ENCODE data around the gene PRMT1. TPM values are rescaled to one million over a fixed set of nuclear protein-coding genes. Genes with fewer than 3 reads are reported as not detected.
A peak's percentile ranks its signal among the peaks of the same experiment; 100 is the strongest.

The PRMT1 gene
- total and polyA plus RNA-seq, 2 of the 13 experiments (the other 11 are each of a cell fraction or from before 2014, with no cell fraction given) = 324 to 374 TPM

DNA sequence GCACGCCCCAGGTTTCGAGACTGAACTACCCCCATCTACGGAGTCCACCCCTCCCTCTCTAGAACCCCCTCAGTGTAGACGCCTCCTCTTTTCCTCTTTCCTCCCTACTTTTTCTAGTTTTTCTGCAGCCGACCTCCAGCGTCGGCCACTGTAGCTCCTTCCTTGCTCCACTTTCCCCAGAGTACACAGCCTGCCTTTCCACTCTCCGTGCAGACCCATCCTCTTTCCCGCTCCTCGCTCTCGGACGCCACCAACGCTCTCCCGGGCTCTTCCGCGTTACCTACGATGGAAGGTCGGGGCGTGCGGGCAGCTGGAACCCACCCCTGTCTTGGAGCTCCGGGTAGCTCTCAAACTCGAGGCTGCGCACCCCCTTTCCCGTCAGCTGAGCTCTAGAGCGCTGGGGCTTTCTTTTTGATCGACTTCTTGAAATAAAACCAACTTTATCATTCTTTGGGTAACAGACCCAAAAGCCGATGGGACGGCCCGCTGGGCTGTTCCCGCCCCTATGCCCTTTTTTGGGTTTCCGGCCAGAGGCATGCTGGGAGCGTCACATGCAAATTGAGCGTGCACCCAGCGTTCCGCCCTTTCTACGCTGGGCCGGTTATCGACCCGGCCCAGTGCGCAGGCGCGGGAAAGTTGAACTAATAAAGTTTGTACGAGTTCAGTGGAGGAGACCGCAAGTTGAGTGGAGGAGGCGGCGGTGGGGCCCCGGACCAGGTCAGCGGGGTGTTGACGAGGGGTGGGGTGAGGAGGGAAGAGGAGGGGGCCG is 11.5 kb upstream of the PRMT1 start, which contains the start of the genes BCL2L12 and IRF3 (continued):
- TF ChIP-seq, protein P1, sequence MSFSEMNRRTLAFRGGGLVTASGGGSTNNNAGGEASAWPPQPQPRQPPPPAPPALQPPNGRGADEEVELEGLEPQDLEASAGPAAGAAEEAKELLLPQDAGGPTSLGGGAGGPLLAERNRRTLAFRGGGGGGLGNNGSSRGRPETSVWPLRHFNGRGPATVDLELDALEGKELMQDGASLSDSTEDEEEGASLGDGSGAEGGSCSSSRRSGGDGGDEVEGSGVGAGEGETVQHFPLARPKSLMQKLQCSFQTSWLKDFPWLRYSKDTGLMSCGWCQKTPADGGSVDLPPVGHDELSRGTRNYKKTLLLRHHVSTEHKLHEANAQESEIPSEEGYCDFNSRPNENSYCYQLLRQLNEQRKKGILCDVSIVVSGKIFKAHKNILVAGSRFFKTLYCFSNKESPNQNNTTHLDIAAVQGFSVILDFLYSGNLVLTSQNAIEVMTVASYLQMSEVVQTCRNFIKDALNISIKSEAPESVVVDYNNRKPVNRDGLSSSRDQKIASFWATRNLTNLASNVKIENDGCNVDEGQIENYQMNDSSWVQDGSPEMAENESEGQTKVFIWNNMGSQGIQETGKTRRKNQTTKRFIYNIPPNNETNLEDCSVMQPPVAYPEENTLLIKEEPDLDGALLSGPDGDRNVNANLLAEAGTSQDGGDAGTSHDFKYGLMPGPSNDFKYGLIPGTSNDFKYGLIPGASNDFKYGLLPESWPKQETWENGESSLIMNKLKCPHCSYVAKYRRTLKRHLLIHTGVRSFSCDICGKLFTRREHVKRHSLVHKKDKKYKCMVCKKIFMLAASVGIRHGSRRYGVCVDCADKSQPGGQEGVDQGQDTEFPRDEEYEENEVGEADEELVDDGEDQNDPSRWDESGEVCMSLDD (CRISPR knock-in tag; IDR thresholded peaks at IDR 0.05; ENCODE audit: borderline replicate concordance) = 0 out of 2 replicates have a peak, but pooled peaks have one; percentile 31
- no peak for TF ChIP-seq SSRP1 (CRISPR knock-in tag; IDR thresholded peaks at IDR 0.05)
- TF ChIP-seq KAT7 (CRISPR knock-in tag; IDR thresholded peaks at IDR 0.05; ENCODE audit: borderline replicate concordance) = no peak
- TF ChIP-seq ZFY (CRISPR knock-in tag; IDR thresholded peaks at IDR 0.05) = no peak
- TF ChIP-seq FIP1L1 (IDR thresholded peaks at IDR 0.05; ENCODE audit: borderline replicate concordance, insufficient read depth, low read depth, low read length) = no peak
- TF ChIP-seq, protein P2, sequence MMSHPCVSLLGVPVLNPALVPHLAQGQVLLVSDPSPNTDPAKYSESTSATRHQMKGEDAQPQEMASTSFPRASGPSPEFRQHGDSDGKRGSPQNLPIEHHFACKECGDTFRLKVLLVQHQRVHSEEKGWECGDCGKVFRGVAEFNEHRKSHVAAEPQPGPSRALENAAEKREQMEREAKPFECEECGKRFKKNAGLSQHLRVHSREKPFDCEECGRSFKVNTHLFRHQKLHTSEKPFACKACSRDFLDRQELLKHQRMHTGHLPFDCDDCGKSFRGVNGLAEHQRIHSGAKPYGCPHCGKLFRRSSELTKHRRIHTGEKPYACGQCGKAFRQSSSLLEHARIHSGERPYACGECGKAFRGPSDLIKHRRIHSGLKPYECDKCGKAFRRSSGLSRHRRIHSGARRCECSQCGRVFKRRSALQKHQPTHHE (CRISPR knock-in tag; IDR thresholded peaks at IDR 0.05; ENCODE audit: borderline replicate concordance) = no peak
- TF ChIP-seq CREM (IDR thresholded peaks at IDR 0.05) = peak; percentile 65
- no peak for TF ChIP-seq CREM (CRISPR knock-in tag; IDR thresholded peaks at IDR 0.05)
- TF ChIP-seq, protein P3, sequence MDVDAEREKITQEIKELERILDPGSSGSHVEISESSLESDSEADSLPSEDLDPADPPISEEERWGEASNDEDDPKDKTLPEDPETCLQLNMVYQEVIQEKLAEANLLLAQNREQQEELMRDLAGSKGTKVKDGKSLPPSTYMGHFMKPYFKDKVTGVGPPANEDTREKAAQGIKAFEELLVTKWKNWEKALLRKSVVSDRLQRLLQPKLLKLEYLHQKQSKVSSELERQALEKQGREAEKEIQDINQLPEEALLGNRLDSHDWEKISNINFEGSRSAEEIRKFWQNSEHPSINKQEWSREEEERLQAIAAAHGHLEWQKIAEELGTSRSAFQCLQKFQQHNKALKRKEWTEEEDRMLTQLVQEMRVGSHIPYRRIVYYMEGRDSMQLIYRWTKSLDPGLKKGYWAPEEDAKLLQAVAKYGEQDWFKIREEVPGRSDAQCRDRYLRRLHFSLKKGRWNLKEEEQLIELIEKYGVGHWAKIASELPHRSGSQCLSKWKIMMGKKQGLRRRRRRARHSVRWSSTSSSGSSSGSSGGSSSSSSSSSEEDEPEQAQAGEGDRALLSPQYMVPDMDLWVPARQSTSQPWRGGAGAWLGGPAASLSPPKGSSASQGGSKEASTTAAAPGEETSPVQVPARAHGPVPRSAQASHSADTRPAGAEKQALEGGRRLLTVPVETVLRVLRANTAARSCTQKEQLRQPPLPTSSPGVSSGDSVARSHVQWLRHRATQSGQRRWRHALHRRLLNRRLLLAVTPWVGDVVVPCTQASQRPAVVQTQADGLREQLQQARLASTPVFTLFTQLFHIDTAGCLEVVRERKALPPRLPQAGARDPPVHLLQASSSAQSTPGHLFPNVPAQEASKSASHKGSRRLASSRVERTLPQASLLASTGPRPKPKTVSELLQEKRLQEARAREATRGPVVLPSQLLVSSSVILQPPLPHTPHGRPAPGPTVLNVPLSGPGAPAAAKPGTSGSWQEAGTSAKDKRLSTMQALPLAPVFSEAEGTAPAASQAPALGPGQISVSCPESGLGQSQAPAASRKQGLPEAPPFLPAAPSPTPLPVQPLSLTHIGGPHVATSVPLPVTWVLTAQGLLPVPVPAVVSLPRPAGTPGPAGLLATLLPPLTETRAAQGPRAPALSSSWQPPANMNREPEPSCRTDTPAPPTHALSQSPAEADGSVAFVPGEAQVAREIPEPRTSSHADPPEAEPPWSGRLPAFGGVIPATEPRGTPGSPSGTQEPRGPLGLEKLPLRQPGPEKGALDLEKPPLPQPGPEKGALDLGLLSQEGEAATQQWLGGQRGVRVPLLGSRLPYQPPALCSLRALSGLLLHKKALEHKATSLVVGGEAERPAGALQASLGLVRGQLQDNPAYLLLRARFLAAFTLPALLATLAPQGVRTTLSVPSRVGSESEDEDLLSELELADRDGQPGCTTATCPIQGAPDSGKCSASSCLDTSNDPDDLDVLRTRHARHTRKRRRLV (CRISPR knock-in tag; IDR thresholded peaks at IDR 0.05) = peak; percentile 99
- TF ChIP-seq FOSL1 (CRISPR knock-in tag; IDR thresholded peaks at IDR 0.05; ENCODE audit: borderline replicate concordance) = no peak
- TF ChIP-seq, protein P4, sequence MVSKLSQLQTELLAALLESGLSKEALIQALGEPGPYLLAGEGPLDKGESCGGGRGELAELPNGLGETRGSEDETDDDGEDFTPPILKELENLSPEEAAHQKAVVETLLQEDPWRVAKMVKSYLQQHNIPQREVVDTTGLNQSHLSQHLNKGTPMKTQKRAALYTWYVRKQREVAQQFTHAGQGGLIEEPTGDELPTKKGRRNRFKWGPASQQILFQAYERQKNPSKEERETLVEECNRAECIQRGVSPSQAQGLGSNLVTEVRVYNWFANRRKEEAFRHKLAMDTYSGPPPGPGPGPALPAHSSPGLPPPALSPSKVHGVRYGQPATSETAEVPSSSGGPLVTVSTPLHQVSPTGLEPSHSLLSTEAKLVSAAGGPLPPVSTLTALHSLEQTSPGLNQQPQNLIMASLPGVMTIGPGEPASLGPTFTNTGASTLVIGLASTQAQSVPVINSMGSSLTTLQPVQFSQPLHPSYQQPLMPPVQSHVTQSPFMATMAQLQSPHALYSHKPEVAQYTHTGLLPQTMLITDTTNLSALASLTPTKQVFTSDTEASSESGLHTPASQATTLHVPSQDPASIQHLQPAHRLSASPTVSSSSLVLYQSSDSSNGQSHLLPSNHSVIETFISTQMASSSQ (IDR thresholded peaks at IDR 0.05; ENCODE audit: low read depth) = no peak
- TF ChIP-seq, protein P4 (CRISPR knock-in tag; IDR thresholded peaks at IDR 0.05; ENCODE audit: borderline replicate concordance) = peak; percentile 39; the same call in 1 of the 2 replicates
- peak; percentile 28; the same call in 1 of the 2 replicates for TF ChIP-seq ZNF777 (CRISPR knock-in tag; IDR thresholded peaks at IDR 0.05)
- TF ChIP-seq ETV6 (CRISPR knock-in tag; conservative IDR thresholded peaks at IDR 0.05) = no peak

Measured in HepG2 (cell line).